T-helper 9 cell (primary cell): ENCODE results near the gene DENND1A.

Source experiments
- DNase-seq: peaks from one replicate; pipeline ENCODE4 v3.0.0-alpha.2; 2020

Gene DENND1A

GRCh38 chr9:123377211-123377971 lies 552.5 kb downstream of the DENND1A start:
- DNase-seq: no peak

GRCh38 chr9:123376218-123377071 lies 553.5 kb downstream of the DENND1A start:
- no peak for DNase-seq

- no peak for DNase-seq
Observed at GRCh38 chr9:123375469-123376132, 554.3 kb downstream of the DENND1A start.

GRCh38 chr9:123373946-123374345 lies 556.0 kb downstream of the DENND1A start:
- DNase-seq: no peak

- no peak for DNase-seq
Observed at GRCh38 chr9:123373447-123373923, 556.4 kb downstream of the DENND1A start.

GRCh38 chr9:123372766-123373446 lies 557.0 kb downstream of the DENND1A start:
- DNase-seq: no peak

GRCh38 chr9:123371805-123372590 lies 557.9 kb downstream of the DENND1A start:
- DNase-seq: no peak

GRCh38 chr9:123371228-123371584 lies 558.7 kb downstream of the DENND1A start:
- DNase-seq: no peak

GRCh38 chr9:123370526-123371227 lies 559.2 kb downstream of the DENND1A start:
- DNase-seq: no peak

- DNase-seq: no peak
Observed at GRCh38 chr9:123370108-123370507, 559.8 kb downstream of the DENND1A start.

GRCh38 chr9:123369296-123369695 lies 560.6 kb downstream of the DENND1A start:
- no peak for DNase-seq

GRCh38 chr9:123368536-123369153 lies 561.3 kb downstream of the DENND1A start:
- DNase-seq: no peak

GRCh38 chr9:123368023-123368422 lies 561.9 kb downstream of the DENND1A start:
- no peak for DNase-seq

- DNase-seq: no peak
Observed at GRCh38 chr9:123365881-123366528, 563.9 kb downstream of the DENND1A start.

- DNase-seq: no peak
Observed at GRCh38 chr9:123365287-123365880, 564.5 kb downstream of the DENND1A start.

- no peak for DNase-seq
Observed at GRCh38 chr9:123364241-123364824, 565.6 kb downstream of the DENND1A start.

- DNase-seq: no peak
Observed at GRCh38 chr9:123362856-123363255, 567.1 kb downstream of the DENND1A start.

- DNase-seq: no peak
Observed at GRCh38 chr9:123361731-123362510, 568.0 kb downstream of the DENND1A start.
